H9 (cell line): ENCODE data around the gene ANKRD11. TPM values are rescaled to one million over a fixed set of nuclear protein-coding genes. Genes with fewer than 3 reads are reported as not detected.
"Not testable (repeated sequence)": the region's sequence is repeated elsewhere in the genome, so short reads cannot be mapped to it uniquely, and the experiment has no call there.

Source experiments
- DNase-seq: peaks from one replicate; pipeline ENCODE4 v3.0.0-alpha.2; 2017
- H2AFZ ChIP-seq: one replicate; pipeline ENCODE4 v1.6.1; 2013; ENCODE audit warnings: mild to moderate bottlenecking, low read length, control low read depth, moderate library complexity
- H2AK5ac ChIP-seq: 2 replicates; pipeline ENCODE4 v1.6.1; 2013; ENCODE audit warnings: low read length, control low read depth, mixed read lengths; ENCODE audit not compliant: insufficient read length
- H2BK120ac ChIP-seq: one replicate; pipeline ENCODE4 v1.6.1; 2013; ENCODE audit warnings: low read depth, mild to moderate bottlenecking, low read length, control low read depth, inconsistent platforms; ENCODE audit not compliant: poor library complexity, severe bottlenecking
- H2BK12ac ChIP-seq: 2 replicates; pipeline ENCODE4 v1.6.1; 2013; ENCODE audit warnings: low read length, control low read depth, mixed read lengths, low read depth; ENCODE audit not compliant: insufficient read length
- H2BK15ac ChIP-seq: 2 replicates; pipeline ENCODE4 v1.6.1; 2013; ENCODE audit warnings: low read depth, low read length, control low read depth
- H2BK20ac ChIP-seq: one replicate; pipeline ENCODE4 v1.6.1; 2013; ENCODE audit warnings: low read depth, mild to moderate bottlenecking, low read length, control low read depth, inconsistent platforms; ENCODE audit not compliant: poor library complexity, severe bottlenecking
- H2BK5ac ChIP-seq: 2 replicates; pipeline ENCODE4 v1.6.1; 2013; ENCODE audit warnings: low read length, control low read depth, mixed read lengths; ENCODE audit not compliant: insufficient read length
- H3K14ac ChIP-seq: 2 replicates; pipeline ENCODE4 v1.6.1; 2013; ENCODE audit warnings: low read length, control low read depth; ENCODE audit not compliant: insufficient read depth
- H3K18ac ChIP-seq: 2 replicates; pipeline ENCODE4 v1.6.1; 2013; ENCODE audit warnings: low read depth, mild to moderate bottlenecking, mixed read lengths, low read length, control low read depth; ENCODE audit not compliant: insufficient read length
- H3K23ac ChIP-seq: 2 replicates; pipeline ENCODE4 v1.6.1; 2013; ENCODE audit warnings: low read length, control low read depth, mixed read lengths, low read depth; ENCODE audit not compliant: insufficient read length
- H3K23me2 ChIP-seq: 2 replicates; pipeline ENCODE4 v1.6.1; 2013; ENCODE audit warnings: low read depth, mild to moderate bottlenecking, mixed read lengths, low read length, control low read depth; ENCODE audit not compliant: insufficient read length, poor library complexity, severe bottlenecking
- H3K27ac ChIP-seq: 2 replicates; pipeline ENCODE4 v1.5.1; 2013; ENCODE audit warnings: low read length, control low read depth, mixed read lengths, low read depth; ENCODE audit not compliant: insufficient read length
- H3K27me3 ChIP-seq: 2 replicates; pipeline ENCODE4 v1.6.1; 2013; ENCODE audit warnings: low read length, control low read depth, inconsistent platforms; ENCODE audit not compliant: insufficient read depth
- H3K4ac ChIP-seq: 2 replicates; pipeline ENCODE4 v1.6.1; 2013; ENCODE audit warnings: low read depth, mild to moderate bottlenecking, control low read depth, inconsistent platforms, low read length, moderate library complexity
- H3K4me1 ChIP-seq: 2 replicates; pipeline ENCODE4 v1.6.1; 2013; ENCODE audit warnings: low read length, control low read depth, inconsistent platforms; ENCODE audit not compliant: insufficient read depth
- H3K4me2 ChIP-seq: 2 replicates; pipeline ENCODE4 v1.6.1; 2013; ENCODE audit warnings: low read length, control low read depth, mixed read lengths; ENCODE audit not compliant: insufficient read length, insufficient read depth
- H3K56ac ChIP-seq: 2 replicates; pipeline ENCODE4 v1.6.1; 2013; ENCODE audit warnings: low read depth, mild to moderate bottlenecking, mixed read lengths, low read length, control low read depth; ENCODE audit not compliant: insufficient read length
- H3K79me1 ChIP-seq: 2 replicates; pipeline ENCODE4 v1.6.1; 2013; ENCODE audit warnings: low read depth, mild to moderate bottlenecking, moderate library complexity, low read length, control low read depth, inconsistent platforms; ENCODE audit not compliant: insufficient read depth, poor library complexity, severe bottlenecking
- H3K79me2 ChIP-seq: 2 replicates; pipeline ENCODE4 v1.6.1; 2013; ENCODE audit warnings: low read length, control low read depth, inconsistent platforms; ENCODE audit not compliant: insufficient read depth
- H3K9ac ChIP-seq: 2 replicates; pipeline ENCODE4 v1.6.1; 2013; ENCODE audit warnings: low read length, control low read depth, mixed read lengths; ENCODE audit not compliant: insufficient read length; ENCODE audit errors: extremely low read depth
- H3K9me3 ChIP-seq: one replicate; pipeline ENCODE4 v1.6.1; 2013; ENCODE audit warnings: low read depth, low read length, inconsistent platforms; ENCODE audit not compliant: control insufficient read depth
- H3T11ph ChIP-seq: one replicate; pipeline ENCODE4 v1.6.1; 2013; ENCODE audit warnings: mild to moderate bottlenecking, low read length, control low read depth, inconsistent platforms
- H4K20me1 ChIP-seq: one replicate; pipeline ENCODE4 v1.6.1; 2013; ENCODE audit not compliant: control insufficient read depth, insufficient read length, insufficient read depth
- H4K5ac ChIP-seq: 2 replicates; pipeline ENCODE4 v1.6.1; 2013; ENCODE audit warnings: low read depth, mild to moderate bottlenecking, mixed read lengths, low read length, control low read depth; ENCODE audit not compliant: insufficient read length
- H4K8ac ChIP-seq: replicated peaks from 2 replicates; pipeline ENCODE4 v1.6.1; 2013; ENCODE audit warnings: low read length, control low read depth, mixed read lengths, low read depth; ENCODE audit not compliant: insufficient read length
- H4K91ac ChIP-seq: 2 replicates; pipeline ENCODE4 v1.6.1; 2013; ENCODE audit warnings: low read depth, mild to moderate bottlenecking, moderate library complexity, mixed read lengths, low read length, control low read depth; ENCODE audit not compliant: insufficient read length
- H3K27ac Mint-ChIP-seq, 3 experiments: 2 replicates in 2 of 3; 3 replicates in 1 of 3; pipeline ENCODE4 v1.8.0; 2020 to 2021; ENCODE audit warnings: mixed read lengths in 3 of 3, mild to moderate bottlenecking in 1 of 3, moderate library complexity in 1 of 3
- H3K27me3 Mint-ChIP-seq: 2 replicates; pipeline ENCODE4 v1.8.0; 2021; ENCODE audit warnings: low read depth, mild to moderate bottlenecking, moderate library complexity, mixed read lengths
- H3K36me3 Mint-ChIP-seq, 3 experiments: 2 replicates in 2 of 3; 3 replicates in 1 of 3; pipeline ENCODE4 v1.8.0; 2020 to 2021; ENCODE audit warnings: low read depth in 3 of 3, mixed read lengths in 3 of 3; ENCODE audit not compliant: insufficient read depth in 1 of 3
- H3K4me1 Mint-ChIP-seq, 2 experiments: 2 replicates each; pipeline ENCODE4 v1.8.0; 2020; ENCODE audit warnings: mixed read lengths in 2 of 2
- H3K4me3 Mint-ChIP-seq, 2 experiments: 2 replicates in 1 of 2; 3 replicates in 1 of 2; pipeline ENCODE4 v1.8.0; 2020 to 2021; ENCODE audit warnings: mild to moderate bottlenecking in 2 of 2, mixed read lengths in 2 of 2, moderate library complexity in 1 of 2
- H3K9me3 Mint-ChIP-seq, 2 experiments: 2 replicates in 1 of 2; 3 replicates in 1 of 2; pipeline ENCODE4 v1.8.0; 2020; ENCODE audit warnings: mild to moderate bottlenecking in 2 of 2, mixed read lengths in 2 of 2, moderate library complexity in 1 of 2
- CTCF ChIP-seq: fragments of 200-600 bp; sonication (generic); conservative IDR thresholded peaks from 3 replicates; pipeline ENCODE4 v1.8.0; 2021; ENCODE audit warnings: antibody characterized with exemption, mild to moderate bottlenecking
- WGBS: extraction: QIAGEN DNeasy Blood & Tissue Kit; methylation state at CpG from one replicate; pipeline ENCODE4 v1.1.7; 2013; ENCODE audit warnings: missing lambda C conversion rate, low lambda C conversion rate, mixed read lengths; ENCODE audit not compliant: insufficient read length; ENCODE audit errors: extremely low coverage; 5-methylcytosine and 5-hydroxymethylcytosine counted together
- total RNA-seq: library from RNA; stranded (reverse); gene quantifications from 2 replicates; pipeline ENCODE4 v1.2.1, GENCODE V29; 2021

ANKRD11 gene
- total RNA-seq, 1 experiment from 2014 or later: 181 TPM

- Histone ChIP-seq H3T11ph (no peak overlapping the region), H3K23ac (no peak overlapping the region), H2BK15ac (no peak overlapping the region), H2BK120ac (no peak overlapping the region), H3K56ac (no peak overlapping the region), H3K9ac (no peak overlapping the region), H3K79me2 (peaks cover 74% of the 10 kb centered on the region), H4K20me1 (peaks cover 3% of the 10 kb centered on the region), H3K18ac (no peak overlapping the region), H2AFZ (no peak overlapping the region), H3K79me1 (peaks cover 2% of the 10 kb centered on the region), H2AK5ac (no peak overlapping the region), H3K27ac (no peak overlapping the region), H3K14ac (no peak overlapping the region), H3K27me3 (no peaks in the 10 kb centered on the region), H3K4me1 (peaks cover 11% of the 10 kb centered on the region), H4K8ac (no peak overlapping the region), H3K9me3 (no peaks in the 10 kb centered on the region), H2BK20ac (no peak overlapping the region), H3K4me2 (no peak overlapping the region), H2BK12ac (no peak overlapping the region), H2BK5ac (no peak overlapping the region), H3K23me2 (no peaks in the 10 kb centered on the region), H4K91ac (no peak overlapping the region), H3K4ac (no peak overlapping the region), H4K5ac (no peak overlapping the region)
- H3K27ac Mint-ChIP-seq: no peak overlapping the region; a peak in 1 of 7 replicates
- H3K36me3 Mint-ChIP-seq: peaks cover 4 to 14% (median 5%) of the 10 kb centered on the region in 3 experiments
- peaks cover 1 to 4% of the 10 kb centered on the region in 2 experiments; a peak in 1 of 5 replicates for H3K9me3 Mint-ChIP-seq
- DNase-seq: no peak
- H3K4me1 Mint-ChIP-seq: peaks cover 30 to 32% of the 10 kb centered on the region in 2 experiments
- no peaks in the 10 kb centered on the region for H3K27me3 Mint-ChIP-seq
- no CpG with 5 or more reads among the region's 19 CpGs for WGBS
- no peak overlapping the region for H3K4me3 Mint-ChIP-seq
- no peak for TF ChIP-seq CTCF
These were observed 59.8 kb downstream of the ANKRD11 start for GRCh38 chr16:89430436-89431157.

- peaks cover 71% of the 10 kb centered on the region for H3K79me2 ChIP-seq
- H3T11ph ChIP-seq, H3K36me3 Mint-ChIP-seq, H4K91ac ChIP-seq, H3K27me3 ChIP-seq, H3K4me2 ChIP-seq, H3K27me3 Mint-ChIP-seq, H3K4ac ChIP-seq, H4K8ac ChIP-seq, H2BK5ac ChIP-seq, H3K23me2 ChIP-seq, H3K9ac ChIP-seq, DNase-seq, H3K79me1 ChIP-seq, H2BK120ac ChIP-seq, H3K18ac ChIP-seq, H3K9me3 Mint-ChIP-seq, H2AK5ac ChIP-seq, H2BK15ac ChIP-seq, H3K23ac ChIP-seq, H4K20me1 ChIP-seq, H2BK12ac ChIP-seq, H3K9me3 ChIP-seq, H2AFZ ChIP-seq, H4K5ac ChIP-seq, H3K27ac Mint-ChIP-seq, H2BK20ac ChIP-seq, H3K56ac ChIP-seq, H3K14ac ChIP-seq, H3K4me3 Mint-ChIP-seq, H3K27ac ChIP-seq: not testable (repeated sequence)
- H3K4me1 ChIP-seq: peaks cover 12% of the 10 kb centered on the region
- H3K4me1 Mint-ChIP-seq: peaks cover 36 to 37% of the 10 kb centered on the region in 2 experiments
- no CpG with 5 or more reads among the region's 7 CpGs for WGBS
These were observed 61.8 kb downstream of the ANKRD11 start for GRCh38 chr16:89428605-89429004.
